Activated CD4-positive, alpha-beta T cell treated with anti-CD3 and anti-CD28 coated beads for 48 hours (primary cell): ENCODE data around the gene CNGA4.
"Not testable (repeated sequence)": the region's sequence is repeated elsewhere in the genome, so short reads cannot be mapped to it uniquely, and the experiment has no call there.

Experiments
- DNase-seq: peaks from one replicate; pipeline ENCODE4 v3.0.0-alpha.2; 2020

Gene CNGA4

GRCh38 chr11:6228520-6228919 lies 10.4 kb upstream of the CNGA4 start:
- no peak for DNase-seq

DNA sequence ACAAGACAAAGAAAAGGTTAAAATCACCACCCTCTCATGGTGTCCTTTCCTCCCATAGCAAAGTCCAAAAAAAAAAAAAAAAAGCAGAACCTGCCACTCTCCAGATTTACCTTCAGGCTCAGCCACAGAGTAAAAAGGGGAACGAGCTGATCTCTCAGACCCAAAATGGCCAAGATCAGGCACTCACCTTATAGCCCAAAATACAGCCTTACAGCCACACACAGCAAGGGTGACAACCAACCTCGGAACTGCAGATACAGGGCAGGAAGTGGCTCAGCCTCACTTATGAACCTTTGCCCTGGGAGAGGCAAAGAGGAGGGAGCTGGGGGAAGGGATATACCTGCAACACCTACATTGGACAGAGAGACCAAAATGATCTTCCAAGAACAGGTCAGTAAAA lies 9.0 kb upstream of the CNGA4 start:
- no peak for DNase-seq

DNA sequence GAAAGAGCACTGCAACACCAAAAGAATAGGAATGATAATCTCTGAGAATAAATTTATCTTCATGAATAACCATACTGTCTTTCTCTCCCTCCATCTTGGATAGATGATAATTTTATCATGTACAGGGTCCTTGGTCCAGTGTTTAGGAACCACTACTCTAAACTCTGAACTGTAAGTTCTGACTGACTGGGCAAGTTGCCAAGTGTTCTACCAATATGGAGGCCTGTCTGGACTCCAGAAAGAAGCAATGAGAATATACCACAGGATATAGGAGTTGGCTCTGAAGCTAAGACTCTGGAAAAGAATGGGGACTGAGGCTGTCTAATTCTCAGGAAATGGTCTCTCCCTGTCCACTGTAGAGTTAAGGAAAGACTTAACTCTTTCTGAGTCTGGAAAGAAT lies 6.0 kb upstream of the CNGA4 start:
- DNase-seq: no peak

GRCh38 chr11:6233984-6234386 lies 4.9 kb upstream of the CNGA4 start:
- DNase-seq: no peak

GRCh38 chr11:6234387-6235107 lies 4.3 kb upstream of the CNGA4 start, which contains the start of gene FHIP1B:
FHIP1B (minus strand) TSS chr11:6234636; CDS start chr11:6224516, 10,120 bp downstream.
- peak; percentile 100 for DNase-seq

DNA sequence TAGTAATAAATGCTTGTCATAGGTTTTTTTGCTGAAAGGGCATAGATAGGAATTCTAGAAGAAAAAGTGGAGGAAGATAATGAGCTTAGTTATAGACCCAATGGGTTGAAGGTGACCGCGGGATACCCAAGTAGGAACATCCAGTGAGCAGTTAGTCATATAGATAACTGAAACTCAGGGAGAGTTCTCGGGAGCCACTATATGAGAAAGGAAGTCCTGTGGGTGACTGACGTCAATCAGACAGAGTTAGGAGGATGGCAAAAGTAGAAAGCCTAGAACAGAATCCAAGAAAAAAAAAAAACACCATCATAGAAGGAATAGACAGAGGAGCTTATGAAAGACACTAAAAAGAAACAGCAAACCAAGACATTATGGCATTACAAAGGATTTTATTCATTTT lies 1.6 kb upstream of the CNGA4 start:
- DNase-seq: no peak

- no peak for DNase-seq
These were observed 1.1 kb upstream of the CNGA4 start for GRCh38 chr11:6237761-6238302.

DNA sequence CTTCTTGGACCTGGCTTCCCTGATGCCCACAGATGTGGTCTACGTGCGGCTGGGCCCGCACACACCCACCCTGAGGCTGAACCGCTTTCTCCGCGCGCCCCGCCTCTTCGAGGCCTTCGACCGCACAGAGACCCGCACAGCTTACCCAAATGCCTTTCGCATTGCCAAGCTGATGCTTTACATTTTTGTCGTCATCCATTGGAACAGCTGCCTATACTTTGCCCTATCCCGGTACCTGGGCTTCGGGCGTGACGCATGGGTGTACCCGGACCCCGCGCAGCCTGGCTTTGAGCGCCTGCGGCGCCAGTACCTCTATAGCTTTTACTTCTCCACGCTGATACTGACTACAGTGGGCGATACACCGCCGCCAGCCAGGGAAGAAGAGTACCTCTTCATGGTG lies 1.2 kb downstream of the CNGA4 start:
- DNase-seq: no peak

- no peak for DNase-seq
These were observed 1.9 kb downstream of the CNGA4 start for GRCh38 chr11:6240781-6241180.

- DNase-seq: no peak
These were observed 2.4 kb downstream of the CNGA4 start for GRCh38 chr11:6241316-6241715.

DNA sequence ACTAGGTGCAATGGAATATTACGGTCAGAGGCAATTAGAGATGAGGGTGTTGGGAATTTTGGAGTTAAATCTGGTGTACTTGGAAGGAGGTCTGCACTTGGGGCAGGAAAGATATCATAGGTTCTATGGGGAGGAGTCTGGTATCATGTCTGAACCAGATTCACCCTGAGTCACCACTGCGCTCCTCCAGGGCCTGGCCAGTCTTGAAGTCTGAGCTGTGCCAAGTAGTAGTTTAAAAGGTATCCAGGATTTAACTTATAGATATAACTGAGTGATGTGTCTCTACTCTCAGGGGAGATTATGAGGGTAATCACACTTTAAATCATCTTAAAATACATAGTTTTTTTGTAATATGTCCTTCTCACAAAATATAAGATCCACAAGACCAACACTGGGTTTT lies 6.6 kb downstream of the CNGA4 start:
- no peak for DNase-seq

DNA sequence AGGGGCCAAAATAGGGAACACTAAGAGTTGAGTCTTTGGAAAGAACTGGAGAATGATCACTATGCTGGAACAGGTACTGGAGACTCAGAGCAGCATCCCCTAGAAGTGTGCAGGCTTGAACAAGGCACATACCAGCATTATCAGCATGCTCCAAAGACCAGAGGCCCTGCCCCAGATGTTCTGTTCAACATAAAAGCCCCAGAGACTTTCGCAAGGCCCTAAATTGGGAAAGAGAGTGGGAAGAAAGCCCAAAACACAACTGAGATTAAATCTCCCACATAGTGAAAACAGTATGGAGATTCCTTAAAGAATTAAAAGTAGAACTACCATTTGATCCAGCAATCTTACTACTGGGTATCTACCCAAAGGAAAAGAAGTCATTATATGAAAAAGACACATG lies 9.4 kb downstream of the CNGA4 start:
- DNase-seq: no peak

- DNase-seq: not testable (repeated sequence)
These were observed 10.0 kb downstream of the CNGA4 start for GRCh38 chr11:6248897-6249296.

DNA sequence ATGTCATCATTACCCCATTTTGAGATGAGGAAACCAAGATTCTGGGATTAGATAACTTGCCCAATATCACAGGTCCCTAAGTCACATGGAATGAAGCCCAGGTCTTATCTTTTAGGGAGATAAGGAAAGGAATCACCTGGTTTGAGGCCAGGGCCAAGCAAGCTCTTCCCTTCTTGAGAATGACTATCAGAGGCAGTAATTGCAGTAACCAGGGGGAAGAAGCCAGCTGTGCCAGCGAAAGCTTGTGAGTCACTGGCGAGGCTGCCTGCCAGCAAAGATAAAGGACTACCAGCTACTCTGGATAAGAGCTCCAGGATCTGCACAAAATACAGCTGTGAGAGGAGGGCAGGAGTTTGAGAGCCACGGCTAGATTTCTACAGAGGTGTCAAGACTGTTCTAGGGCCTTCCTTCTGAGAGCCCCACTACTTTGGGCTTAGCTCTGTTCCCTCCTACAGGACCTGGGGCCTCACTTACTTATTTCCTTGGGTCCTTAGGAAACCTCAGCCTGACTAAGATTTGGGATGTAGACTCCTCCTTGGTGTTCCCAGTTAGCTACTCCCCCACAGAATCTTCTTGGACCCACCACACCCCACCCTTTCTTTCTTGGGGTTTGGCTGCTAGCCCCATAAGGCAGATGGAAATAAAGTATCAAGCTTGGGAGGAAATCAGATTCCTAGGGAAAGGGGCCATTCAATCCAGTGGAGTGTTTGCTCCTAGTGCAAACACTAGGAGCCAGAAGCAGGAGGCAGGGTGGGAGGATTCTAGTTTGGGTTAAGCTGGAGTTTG lies 11.1 kb downstream of the CNGA4 start:
- DNase-seq: no peak

DNA sequence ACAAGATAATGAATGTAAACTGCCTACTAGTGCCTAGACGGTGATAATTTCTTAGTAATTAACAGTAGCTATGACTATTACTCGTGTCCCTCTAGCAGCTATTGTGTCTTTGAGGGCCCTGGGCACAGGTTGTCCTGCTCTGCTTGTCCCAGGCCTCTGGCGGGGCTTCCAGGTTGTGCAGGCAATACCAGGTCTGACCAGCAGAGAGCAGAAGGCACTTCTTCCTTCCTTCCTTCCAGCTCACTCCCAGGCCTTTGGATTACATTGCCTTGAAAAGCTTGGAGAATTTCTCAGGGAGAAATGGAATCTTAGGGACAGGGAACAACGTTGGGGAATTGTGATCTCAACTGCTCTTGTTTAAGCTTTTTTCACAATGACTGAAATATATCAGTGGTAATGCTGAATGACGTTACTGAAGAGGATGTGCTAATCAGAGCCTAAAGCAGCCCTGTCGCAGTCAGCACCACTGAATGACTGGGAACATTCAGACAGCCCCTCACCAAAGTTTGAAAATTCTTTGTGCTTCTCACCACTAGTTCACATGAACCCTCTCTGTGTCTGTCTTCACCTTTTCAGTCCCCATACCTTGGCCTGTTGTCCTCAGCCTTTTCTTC lies 12.3 kb downstream of the CNGA4 start:
- peak; percentile 76 for DNase-seq

- no peak for DNase-seq
These were observed 13.1 kb downstream of the CNGA4 start for GRCh38 chr11:6251990-6252473.

- DNase-seq: no peak
These were observed 14.3 kb downstream of the CNGA4 start for GRCh38 chr11:6253197-6253596.

DNA sequence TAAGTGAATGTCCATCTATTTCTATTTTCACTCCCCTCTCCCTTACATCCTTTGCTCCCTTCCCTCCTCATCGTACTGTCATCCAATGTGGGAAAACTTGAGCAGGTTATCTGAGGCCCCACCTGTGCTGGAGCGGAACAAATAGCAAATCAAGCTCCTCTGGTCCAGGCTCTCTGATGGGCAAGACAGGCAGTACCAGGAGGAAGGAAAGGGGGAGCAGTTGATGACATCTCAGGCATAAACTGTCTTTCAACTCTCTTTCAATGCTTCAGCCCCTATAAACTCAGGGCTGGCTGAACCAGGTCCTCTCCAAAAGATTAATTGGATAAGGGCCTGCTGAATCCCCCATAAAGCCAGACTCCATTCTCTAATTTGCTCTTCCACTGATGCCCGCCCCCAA lies 19.3 kb downstream of the CNGA4 start:
- no peak for DNase-seq

DNA sequence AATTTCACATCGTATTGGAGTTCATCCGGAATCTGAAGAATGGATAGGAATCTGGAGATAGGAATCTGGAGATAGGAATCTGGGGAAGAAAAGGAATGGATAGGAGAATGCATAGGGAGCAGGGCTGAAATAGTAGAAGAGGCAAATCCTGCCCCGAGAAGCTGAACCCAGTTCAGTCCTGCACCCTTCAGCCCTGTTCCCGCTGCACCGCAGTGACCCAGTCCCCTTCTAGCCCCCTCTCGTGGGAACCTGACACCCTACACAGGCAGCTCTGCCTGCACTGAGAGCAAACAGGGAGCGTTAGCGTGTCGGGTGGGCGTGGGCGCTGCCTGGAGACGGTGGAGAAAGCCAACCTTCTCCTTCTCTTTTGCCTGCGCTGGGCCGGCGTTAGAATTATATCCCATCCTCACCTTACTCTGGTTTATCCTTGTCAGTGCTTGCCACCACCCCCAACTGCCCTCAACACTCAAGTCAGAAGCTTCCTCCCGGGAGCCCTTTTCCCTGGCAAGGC lies 19.7 kb downstream of the CNGA4 start:
- DNase-seq: peak; percentile 26

GRCh38 chr11:6260207-6260726 lies 21.4 kb downstream of the CNGA4 start:
- no peak for DNase-seq

- no peak for DNase-seq
These were observed 24.8 kb downstream of the CNGA4 start for GRCh38 chr11:6263662-6264061.

- DNase-seq: no peak
These were observed 29.9 kb downstream of the CNGA4 start for GRCh38 chr11:6268820-6269219.

GRCh38 chr11:6269994-6270393 lies 31.1 kb downstream of the CNGA4 start:
- DNase-seq: no peak
